Suprapubic skin (tissue), 3 donors: ENCODE data around the gene DDA1.

ENCODE experiments used
- CTCF ChIP-seq, 2 donors: fragments of 200-600 bp in 1 of 2; fragments of 450-650 bp in 1 of 2; sonication (generic) in 1 of 2; IDR thresholded peaks; one replicate each; pipeline ENCODE4 v1.5.1; 2016 to 2019; ENCODE audit warnings: antibody characterized with exemption in 2 of 2, mild to moderate bottlenecking in 1 of 2, moderate library complexity in 1 of 2
- EP300 ChIP-seq: sonication (generic); formaldehyde crosslinking; IDR thresholded peaks from one replicate; pipeline ENCODE4 v1.6.1; 2017; ENCODE audit warnings: antibody characterized with exemption
- POLR2A ChIP-seq, 2 donors: fragments of 450-650 bp; IDR thresholded peaks; one replicate each; pipeline ENCODE4 v1.6.1; 2017; ENCODE audit warnings: antibody characterized with exemption in 2 of 2, mild to moderate bottlenecking in 2 of 2, moderate library complexity in 2 of 2

GRCh38 chr19:17359905-17360800 lies 50.8 kb downstream of the DDA1 start:
- no peak for TF ChIP-seq CTCF (IDR thresholded peaks at IDR 0.05)
- no peak for TF ChIP-seq POLR2A (IDR thresholded peaks at IDR 0.05)
- no peak for TF ChIP-seq EP300
